K562 (cell line): Measurements from ENCODE around the gene CPT1C. TPM values are rescaled to one million over a fixed set of nuclear protein-coding genes. Genes with fewer than 3 reads are reported as not detected.

Experiments used
- ATF2 ChIP-seq: sonication (generic); formaldehyde crosslinking; IDR thresholded peaks from 2 replicates; pipeline ENCODE4 v1.8.1; 2022; ENCODE audit warnings: missing genetic modification reagents
- BRCA1 ChIP-seq, 2 experiments: fragments of 450-650 bp in 1 of 2; sonication (generic) in 1 of 2; formaldehyde crosslinking in 1 of 2; IDR thresholded peaks; 2 replicates each; pipeline versions ENCODE4 v1.5.0 to v1.6.1; 2017 to 2020; ENCODE audit warnings: mild to moderate bottlenecking in 1 of 2, missing genetic modification reagents in 1 of 2
- GATA2 ChIP-seq: sonication (generic); formaldehyde crosslinking; IDR thresholded peaks from 2 replicates; pipeline ENCODE4 v1.4.0; 2020; ENCODE audit warnings: mild to moderate bottlenecking, missing genetic modification reagents
- KLF6 ChIP-seq: fragments of 250-450 bp; sonication (Bioruptor Pico); IDR thresholded peaks from 2 replicates; pipeline ENCODE4 v1.4.0; 2020; ENCODE audit warnings: mild to moderate bottlenecking, moderate library complexity, borderline replicate concordance
- TBL1XR1 ChIP-seq, 2 experiments: IDR thresholded peaks; 2 replicates each; pipeline ENCODE4 v1.6.1; 2012; ENCODE audit warnings: improper control_type of control experiment in 2 of 2, low read length in 2 of 2, mild to moderate bottlenecking in 1 of 2
- ZNF395 ChIP-seq: fragments of 200-800 bp; sonication (Bioruptor generic); IDR thresholded peaks from 2 replicates; pipeline ENCODE4 v1.6.1; 2017; ENCODE audit warnings: missing genetic modification characterization, missing compliant biosample characterization
- ZNF407 ChIP-seq: fragments of 450-650 bp; IDR thresholded peaks from 2 replicates; pipeline ENCODE4 v1.6.1; 2016; ENCODE audit warnings: low read depth
- ZNF41 ChIP-seq: fragments of 250-450 bp; sonication (Bioruptor Pico); conservative IDR thresholded peaks from 2 replicates; pipeline ENCODE4 v1.4.0; 2020; ENCODE audit warnings: mild to moderate bottlenecking
- polyA plus RNA-seq, 8 experiments: library from polyadenylated mRNA; depleted of rRNA in 4 of 8; stranded (reverse) in 5 of 8; unstranded in 3 of 8; fragments of >200 nt; fragmentation: Nextera tagmentation in 2 of 8; fragmentation: Illumina TruSeq in 1 of 8; extraction: Ambion mirVana in 2 of 8; extraction: Trizol in 1 of 8; gene quantifications; 2 replicates each; pipeline versions ENCODE4 v1.2.1 to v1.2.3, GENCODE V29; 2011 to 2014; ENCODE audit warnings: inconsistent platforms in 1 of 8, missing spikeins in 1 of 8
- total RNA-seq, 7 experiments: library from RNA; depleted of rRNA in 6 of 7; stranded (reverse); fragments of >200 nt in 6 of 7; fragmentation: Illumina TruSeq in 2 of 7; extraction: Trizol in 2 of 7; gene quantifications; 2 replicates each; pipeline versions ENCODE4 v1.2.1 to v1.2.3, GENCODE V29; 2011 to 2021; ENCODE audit warnings: low replicate concordance in 1 of 7

The CPT1C gene
- total and polyA plus RNA-seq, 9 of the 15 experiments (the other 6 are each of a cell fraction or from before 2014, with no cell fraction given), result 1.9 to 12.3 (median 3.0) TPM

- TF ChIP-seq BRCA1 (IDR thresholded peaks at IDR 0.05) (no peak), BRCA1 (CRISPR knock-in tag; IDR thresholded peaks at IDR 0.05) (no peak), TBL1XR1 (IDR thresholded peaks at IDR 0.05; ENCODE audit: low read length in 2 of 2) (no peak), ZNF41 (CRISPR knock-in tag) (no peak), KLF6 (CRISPR knock-in tag) (no peak), ATF2 (no peak), GATA2 (CRISPR knock-in tag) (no peak), ZNF395 (CRISPR knock-in tag) (no peak), ZNF407 (no peak)
Measured at GRCh38 chr19:49664171-49665035, 26.5 kb upstream of the CPT1C start (continued).
